ENCODE data around the gene NOX3.

DNA sequence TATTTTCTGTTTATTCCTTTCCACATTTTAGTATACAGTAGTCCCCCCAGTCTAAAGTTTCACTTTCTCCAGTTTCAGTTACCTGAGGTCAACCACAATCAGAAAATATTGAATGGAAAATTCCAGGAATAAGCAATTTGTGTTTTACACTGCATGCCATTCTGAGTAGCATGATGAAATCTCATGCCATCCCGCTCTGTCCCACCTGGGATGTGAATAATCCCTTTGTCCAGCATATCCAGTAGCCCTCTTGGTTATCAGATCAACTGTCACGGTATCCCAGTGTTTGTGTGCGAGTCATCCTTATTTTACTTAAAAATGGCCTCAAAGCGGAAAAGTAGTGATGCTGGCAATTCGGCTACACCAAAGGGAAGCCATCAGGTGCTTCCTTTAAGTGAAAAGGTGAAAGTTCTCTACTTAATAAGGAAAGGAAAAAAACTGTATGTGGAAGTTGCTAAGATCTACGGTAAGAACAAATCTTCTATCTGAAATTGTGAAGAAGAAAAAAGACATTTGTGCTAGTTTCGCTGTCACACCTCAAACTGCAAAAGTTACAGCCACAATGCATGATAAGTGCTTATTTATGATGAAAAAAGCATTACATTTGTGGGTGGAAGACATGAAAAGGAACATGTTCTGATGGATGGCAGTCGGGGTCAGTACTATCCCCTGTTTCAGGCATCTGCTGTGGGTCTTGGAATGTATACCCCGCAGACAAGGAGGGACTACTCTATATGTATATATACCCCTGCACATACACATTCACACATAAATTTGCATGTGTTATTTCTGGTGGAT lies 11.3 kb downstream of the NOX3 start:
- TF ChIP-seq, protein P1, sequence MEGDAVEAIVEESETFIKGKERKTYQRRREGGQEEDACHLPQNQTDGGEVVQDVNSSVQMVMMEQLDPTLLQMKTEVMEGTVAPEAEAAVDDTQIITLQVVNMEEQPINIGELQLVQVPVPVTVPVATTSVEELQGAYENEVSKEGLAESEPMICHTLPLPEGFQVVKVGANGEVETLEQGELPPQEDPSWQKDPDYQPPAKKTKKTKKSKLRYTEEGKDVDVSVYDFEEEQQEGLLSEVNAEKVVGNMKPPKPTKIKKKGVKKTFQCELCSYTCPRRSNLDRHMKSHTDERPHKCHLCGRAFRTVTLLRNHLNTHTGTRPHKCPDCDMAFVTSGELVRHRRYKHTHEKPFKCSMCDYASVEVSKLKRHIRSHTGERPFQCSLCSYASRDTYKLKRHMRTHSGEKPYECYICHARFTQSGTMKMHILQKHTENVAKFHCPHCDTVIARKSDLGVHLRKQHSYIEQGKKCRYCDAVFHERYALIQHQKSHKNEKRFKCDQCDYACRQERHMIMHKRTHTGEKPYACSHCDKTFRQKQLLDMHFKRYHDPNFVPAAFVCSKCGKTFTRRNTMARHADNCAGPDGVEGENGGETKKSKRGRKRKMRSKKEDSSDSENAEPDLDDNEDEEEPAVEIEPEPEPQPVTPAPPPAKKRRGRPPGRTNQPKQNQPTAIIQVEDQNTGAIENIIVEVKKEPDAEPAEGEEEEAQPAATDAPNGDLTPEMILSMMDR (IDR thresholded peaks at IDR 0.05; ENCODE audit: poor library complexity): no peak
- TF ChIP-seq EZH2 (IDR thresholded peaks at IDR 0.05; ENCODE audit: borderline replicate concordance): no peak
- TF ChIP-seq EZH2phosphoT487 (IDR thresholded peaks at IDR 0.05; ENCODE audit: low read depth, severe bottlenecking, unreplicated experiment): no peak
